Stomach (tissue), 4 donors: ENCODE measurements around the gene CBLIF.

Source experiments
- POLR2AphosphoS5 ChIP-seq, 3 donors: sonication (generic); formaldehyde crosslinking; IDR thresholded peaks; one replicate each; pipeline ENCODE4 v1.6.1; 2016; ENCODE audit warnings: antibody characterized with exemption in 3 of 3
- TF ChIP-seq, protein P1 (sequence below), 7 experiments: fragments of 450-650 bp in 4 of 7; fragments of 200-600 bp in 3 of 7; sonication (generic) in 3 of 7; IDR thresholded peaks; one replicate each; pipeline ENCODE4 v1.5.1; 2016 to 2019; ENCODE audit warnings: antibody characterized with exemption in 7 of 7, control low read depth in 2 of 7, mild to moderate bottlenecking in 1 of 7

DNA sequence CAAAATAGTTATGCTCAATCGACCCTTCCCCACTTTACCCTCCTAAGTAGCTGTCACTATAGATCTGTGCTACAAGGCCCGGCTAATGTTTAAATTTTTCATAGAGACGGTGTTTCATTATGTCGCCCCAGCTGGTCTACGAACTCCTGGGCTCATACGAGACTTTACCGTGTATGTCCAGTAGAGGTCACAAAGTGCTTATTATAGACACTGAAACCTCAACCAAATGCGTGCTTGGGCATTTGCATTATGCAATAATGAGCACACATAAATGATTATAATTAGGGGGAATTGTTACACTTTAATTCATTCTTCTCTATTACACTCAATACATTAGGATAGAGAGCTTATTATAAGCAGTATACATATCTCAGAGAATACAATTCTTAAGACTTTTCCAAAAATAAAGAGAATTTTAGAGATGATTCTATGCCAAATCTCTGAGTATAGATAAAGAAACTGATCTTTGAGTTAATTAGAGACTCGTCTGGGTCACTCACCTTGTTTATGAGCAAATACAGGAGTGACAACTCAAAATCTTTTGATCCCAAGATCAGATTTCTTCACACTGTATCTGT lies 22.2 kb downstream of the CBLIF start:
- TF ChIP-seq, protein P1, sequence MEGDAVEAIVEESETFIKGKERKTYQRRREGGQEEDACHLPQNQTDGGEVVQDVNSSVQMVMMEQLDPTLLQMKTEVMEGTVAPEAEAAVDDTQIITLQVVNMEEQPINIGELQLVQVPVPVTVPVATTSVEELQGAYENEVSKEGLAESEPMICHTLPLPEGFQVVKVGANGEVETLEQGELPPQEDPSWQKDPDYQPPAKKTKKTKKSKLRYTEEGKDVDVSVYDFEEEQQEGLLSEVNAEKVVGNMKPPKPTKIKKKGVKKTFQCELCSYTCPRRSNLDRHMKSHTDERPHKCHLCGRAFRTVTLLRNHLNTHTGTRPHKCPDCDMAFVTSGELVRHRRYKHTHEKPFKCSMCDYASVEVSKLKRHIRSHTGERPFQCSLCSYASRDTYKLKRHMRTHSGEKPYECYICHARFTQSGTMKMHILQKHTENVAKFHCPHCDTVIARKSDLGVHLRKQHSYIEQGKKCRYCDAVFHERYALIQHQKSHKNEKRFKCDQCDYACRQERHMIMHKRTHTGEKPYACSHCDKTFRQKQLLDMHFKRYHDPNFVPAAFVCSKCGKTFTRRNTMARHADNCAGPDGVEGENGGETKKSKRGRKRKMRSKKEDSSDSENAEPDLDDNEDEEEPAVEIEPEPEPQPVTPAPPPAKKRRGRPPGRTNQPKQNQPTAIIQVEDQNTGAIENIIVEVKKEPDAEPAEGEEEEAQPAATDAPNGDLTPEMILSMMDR (IDR thresholded peaks at IDR 0.05), result peak in 5 of 7 experiments; percentile 28 to 77 (median 39)
- no peak for TF ChIP-seq POLR2AphosphoS5 (IDR thresholded peaks at IDR 0.05)
